IPS DF 4.7 (cell line): ENCODE data around the gene HECW1.

Experiments used
- DNase-seq: peaks from one replicate; pipeline ENCODE4 v3.0.0-alpha.2; 2013; ENCODE audit warnings: low spot score; ENCODE audit errors: extremely low read depth

Gene HECW1

GRCh38 chr7:43405948-43406347 is 293.5 kb downstream of the HECW1 start:
- DNase-seq: no peak

GRCh38 chr7:43406961-43407360 is 294.5 kb downstream of the HECW1 start:
- no peak for DNase-seq

- DNase-seq: no peak
Observed at GRCh38 chr7:43408981-43409380, 296.5 kb downstream of the HECW1 start.

- no peak for DNase-seq
Observed at GRCh38 chr7:43417455-43417854, 305.0 kb downstream of the HECW1 start.

- DNase-seq: no peak
Observed at GRCh38 chr7:43430411-43430810, 318.0 kb downstream of the HECW1 start.

GRCh38 chr7:43431020-43431595 is 318.7 kb downstream of the HECW1 start:
- DNase-seq: no peak

GRCh38 chr7:43433639-43434038 is 321.2 kb downstream of the HECW1 start:
- DNase-seq: no peak

DNA sequence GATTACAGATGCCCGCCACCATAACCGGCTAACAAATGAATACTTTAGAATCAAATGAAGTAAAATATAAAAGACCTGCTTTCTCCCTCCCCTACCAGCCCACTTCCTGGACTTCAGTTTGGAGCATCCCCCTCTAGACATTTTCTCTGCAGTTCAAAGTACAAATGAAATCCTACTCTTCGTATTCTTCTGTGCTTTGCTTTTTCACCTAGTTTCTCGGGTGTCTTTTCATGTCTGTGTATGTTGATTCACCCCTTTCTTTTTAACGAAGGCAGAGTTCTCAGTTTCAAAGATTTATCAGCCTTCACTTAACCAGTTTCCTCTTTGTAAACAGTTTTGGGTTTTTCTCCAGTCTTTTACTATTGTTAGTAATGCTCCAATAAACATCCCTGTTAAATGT is 324.6 kb downstream of the HECW1 start:
- DNase-seq: no peak

GRCh38 chr7:43438897-43439479 is 326.5 kb downstream of the HECW1 start:
- DNase-seq: no peak

GRCh38 chr7:43439631-43440401 is 327.4 kb downstream of the HECW1 start:
- DNase-seq: peak; percentile 60

DNA sequence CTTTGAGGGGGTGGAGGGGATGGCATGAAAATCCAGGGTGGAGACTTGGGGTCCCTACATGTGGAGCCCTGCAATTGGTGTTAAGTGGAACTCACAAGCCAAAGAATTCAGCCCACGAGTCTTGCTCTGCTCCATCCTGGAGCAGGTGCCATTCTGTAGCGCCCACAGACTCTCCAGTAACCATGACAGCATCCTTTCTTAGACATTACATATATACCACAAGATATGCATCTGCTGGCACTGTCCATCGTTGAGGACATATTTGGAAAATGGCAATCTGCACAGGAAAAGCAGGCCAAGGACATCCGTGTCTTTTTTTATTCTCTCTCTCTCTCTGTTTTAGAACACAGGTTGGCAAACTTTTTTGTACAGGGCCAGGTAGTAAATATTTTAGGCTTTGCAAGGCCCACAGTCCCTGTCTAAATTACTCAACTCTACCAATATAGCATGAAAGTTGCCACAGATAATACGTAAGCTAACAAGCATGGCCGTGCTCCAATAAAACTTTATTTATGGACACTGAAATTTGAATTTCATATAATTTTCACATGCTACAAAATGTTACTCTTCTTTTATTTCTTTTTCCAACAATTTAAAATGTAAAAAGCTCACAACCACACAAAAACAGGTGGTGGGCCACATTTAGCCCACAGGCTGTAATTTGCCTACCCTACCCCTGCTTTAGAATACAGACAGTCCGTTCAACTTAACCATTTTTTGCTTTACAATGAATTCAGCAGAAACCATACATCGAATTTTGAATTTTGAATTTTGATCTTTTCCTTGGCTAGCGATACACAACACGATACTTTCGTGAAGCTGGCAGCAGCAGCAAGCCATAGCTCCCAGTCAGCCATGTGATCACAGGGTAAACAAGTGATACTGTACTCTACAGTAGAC is 329.0 kb downstream of the HECW1 start:
- DNase-seq: no peak

GRCh38 chr7:43443381-43443780 is 330.9 kb downstream of the HECW1 start:
- DNase-seq: no peak

- DNase-seq: no peak
Observed at GRCh38 chr7:43444711-43445578, 332.5 kb downstream of the HECW1 start.

- no peak for DNase-seq
Observed at GRCh38 chr7:43449577-43449976, 337.1 kb downstream of the HECW1 start.

DNA sequence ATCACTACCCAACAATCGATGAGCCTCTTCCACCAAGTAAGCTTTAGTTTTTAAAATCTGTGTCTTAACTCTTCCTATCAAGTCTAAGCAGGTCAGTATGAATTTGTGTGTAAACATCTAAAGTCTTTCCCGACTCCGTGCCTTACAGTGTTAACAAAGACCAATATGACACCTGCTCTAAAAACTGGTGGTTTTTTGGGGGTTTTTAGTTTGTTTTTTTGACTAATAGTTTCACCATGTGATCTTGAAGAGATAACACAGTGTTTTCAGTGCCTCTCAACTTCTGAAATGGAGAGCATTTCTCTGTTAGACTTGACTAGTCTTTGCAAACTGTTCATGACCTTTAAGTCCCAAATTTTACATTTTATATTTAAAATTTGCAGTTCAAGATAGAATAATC is 338.4 kb downstream of the HECW1 start:
- no peak for DNase-seq

DNA sequence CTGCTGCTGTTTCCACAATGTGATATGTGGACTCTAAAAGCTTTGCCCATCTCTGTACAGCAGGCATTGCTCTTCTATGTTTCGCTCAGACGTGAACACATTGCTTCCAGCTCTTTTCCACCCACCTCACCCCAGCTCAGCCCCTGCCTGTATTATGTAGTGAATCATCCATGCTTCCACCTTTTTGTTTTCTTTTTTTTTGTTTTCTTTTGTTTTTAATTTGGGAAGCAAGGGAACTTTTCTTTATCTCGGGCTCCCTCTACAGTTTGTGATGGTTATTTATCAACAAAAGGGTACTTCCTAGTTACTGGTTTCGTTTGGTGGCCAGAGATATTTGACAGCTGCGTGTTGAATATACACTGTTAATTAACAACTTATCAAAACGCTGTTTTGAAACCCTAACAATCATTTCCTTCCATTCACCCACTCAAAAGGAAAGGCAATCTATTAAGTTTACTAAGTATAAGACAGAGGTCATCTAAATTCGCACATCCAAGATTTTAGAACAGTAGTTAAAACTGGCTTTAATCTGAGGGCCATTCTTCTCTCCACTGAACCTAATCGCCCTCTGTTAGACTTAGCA is 342.6 kb downstream of the HECW1 start:
- no peak for DNase-seq

DNA sequence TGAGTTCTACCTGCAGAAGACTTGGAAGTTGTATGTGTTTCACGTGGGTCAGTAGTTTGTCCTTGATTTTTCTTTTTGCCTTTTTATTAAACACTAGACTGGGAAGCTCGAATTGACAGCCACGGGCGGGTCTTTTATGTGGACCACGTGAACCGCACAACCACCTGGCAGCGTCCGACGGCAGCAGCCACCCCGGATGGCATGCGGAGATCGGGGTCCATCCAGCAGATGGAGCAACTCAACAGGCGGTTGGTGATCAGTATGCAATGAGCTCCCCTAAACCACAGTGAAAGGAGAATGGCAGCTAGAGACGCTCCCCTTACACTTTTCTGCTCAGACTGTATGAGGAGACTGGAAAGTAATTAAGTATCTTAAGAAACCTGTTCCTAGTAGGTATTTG is 343.8 kb downstream of the HECW1 start:
- DNase-seq: no peak

GRCh38 chr7:43458330-43459018 is 346.0 kb downstream of the HECW1 start:
- DNase-seq: no peak

- DNase-seq: no peak
Observed at GRCh38 chr7:43459019-43459337, 346.5 kb downstream of the HECW1 start.

- DNase-seq: no peak
Observed at GRCh38 chr7:43460733-43461348, 348.4 kb downstream of the HECW1 start.
